BE2C (cell line): Measurements from ENCODE around the gene MT1E.

Experiments
- DNase-seq: peaks from one replicate; pipeline ENCODE4 v3.0.0-alpha.2; 2020
- H3K27me3 ChIP-seq: fragments of 250-450 bp; sonication (Bioruptor Pico); 2 replicates; pipeline ENCODE4 v1.5.1; 2020; ENCODE audit warnings: mild to moderate bottlenecking
- H3K36me3 ChIP-seq: fragments of 250-450 bp; sonication (Bioruptor Pico); 2 replicates; pipeline ENCODE4 v1.5.1; 2020; ENCODE audit warnings: mild to moderate bottlenecking
- H3K4me1 ChIP-seq: fragments of 250-450 bp; sonication (Bioruptor Pico); 2 replicates; pipeline ENCODE4 v1.5.1; 2020
- H3K4me3 ChIP-seq: 2 replicates; pipeline ENCODE4 v1.5.1; 2011; ENCODE audit warnings: low read depth, low read length
- H3K9me3 ChIP-seq: fragments of 250-450 bp; sonication (Bioruptor Pico); 2 replicates; pipeline ENCODE4 v1.5.1; 2020
- TF ChIP-seq, protein P1 (sequence below): IDR thresholded peaks from 2 replicates; pipeline ENCODE4 v1.5.1; 2012; ENCODE audit warnings: mild to moderate bottlenecking, low read depth, low read length

MT1E gene

GRCh38 chr16:56608876-56609462 is 16.6 kb upstream of the MT1E start:
- H3K4me1 ChIP-seq, result peaks cover 3% of the 10 kb centered on the region; the same call in 1 of the 2 replicates
- H3K27me3 ChIP-seq, result no peaks in the 10 kb centered on the region
- peak overlapping the region; percentile 63 for H3K4me3 ChIP-seq
- no peaks in the 10 kb centered on the region for H3K36me3 ChIP-seq
- no peak for DNase-seq
- H3K9me3 ChIP-seq, result no peaks in the 10 kb centered on the region
- TF ChIP-seq, protein P1, sequence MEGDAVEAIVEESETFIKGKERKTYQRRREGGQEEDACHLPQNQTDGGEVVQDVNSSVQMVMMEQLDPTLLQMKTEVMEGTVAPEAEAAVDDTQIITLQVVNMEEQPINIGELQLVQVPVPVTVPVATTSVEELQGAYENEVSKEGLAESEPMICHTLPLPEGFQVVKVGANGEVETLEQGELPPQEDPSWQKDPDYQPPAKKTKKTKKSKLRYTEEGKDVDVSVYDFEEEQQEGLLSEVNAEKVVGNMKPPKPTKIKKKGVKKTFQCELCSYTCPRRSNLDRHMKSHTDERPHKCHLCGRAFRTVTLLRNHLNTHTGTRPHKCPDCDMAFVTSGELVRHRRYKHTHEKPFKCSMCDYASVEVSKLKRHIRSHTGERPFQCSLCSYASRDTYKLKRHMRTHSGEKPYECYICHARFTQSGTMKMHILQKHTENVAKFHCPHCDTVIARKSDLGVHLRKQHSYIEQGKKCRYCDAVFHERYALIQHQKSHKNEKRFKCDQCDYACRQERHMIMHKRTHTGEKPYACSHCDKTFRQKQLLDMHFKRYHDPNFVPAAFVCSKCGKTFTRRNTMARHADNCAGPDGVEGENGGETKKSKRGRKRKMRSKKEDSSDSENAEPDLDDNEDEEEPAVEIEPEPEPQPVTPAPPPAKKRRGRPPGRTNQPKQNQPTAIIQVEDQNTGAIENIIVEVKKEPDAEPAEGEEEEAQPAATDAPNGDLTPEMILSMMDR, result no peak

DNA sequence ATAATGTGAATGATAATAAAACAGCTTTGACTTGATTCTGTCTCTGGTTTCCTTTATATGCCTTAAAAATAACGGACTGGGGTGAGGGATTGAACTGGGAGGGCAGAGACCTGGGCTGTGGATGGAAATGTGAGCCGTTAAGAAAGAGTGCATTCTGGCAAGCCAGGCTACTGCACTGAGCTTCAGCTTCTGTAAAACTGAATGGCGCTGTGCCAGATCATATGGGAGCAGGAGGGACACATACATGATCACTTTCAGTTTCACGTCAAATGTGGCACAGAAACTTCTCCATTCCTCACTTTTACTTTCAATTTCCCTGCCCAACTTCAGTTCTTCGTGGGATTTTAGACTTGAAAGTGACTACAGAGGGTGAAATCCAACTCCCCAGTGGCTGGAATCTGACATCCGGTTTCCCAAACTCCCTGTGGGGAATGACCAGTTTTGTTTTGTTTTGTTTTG is 16.1 kb upstream of the MT1E start:
- Histone ChIP-seq H3K4me3 (peak overlapping the region; percentile 63), H3K27me3 (no peaks in the 10 kb centered on the region), H3K36me3 (no peaks in the 10 kb centered on the region), H3K9me3 (no peaks in the 10 kb centered on the region), H3K4me1 (peaks cover 3% of the 10 kb centered on the region; the same call in 1 of the 2 replicates)
- peak; percentile 64 for DNase-seq
- TF ChIP-seq, protein P1, result no peak

DNA sequence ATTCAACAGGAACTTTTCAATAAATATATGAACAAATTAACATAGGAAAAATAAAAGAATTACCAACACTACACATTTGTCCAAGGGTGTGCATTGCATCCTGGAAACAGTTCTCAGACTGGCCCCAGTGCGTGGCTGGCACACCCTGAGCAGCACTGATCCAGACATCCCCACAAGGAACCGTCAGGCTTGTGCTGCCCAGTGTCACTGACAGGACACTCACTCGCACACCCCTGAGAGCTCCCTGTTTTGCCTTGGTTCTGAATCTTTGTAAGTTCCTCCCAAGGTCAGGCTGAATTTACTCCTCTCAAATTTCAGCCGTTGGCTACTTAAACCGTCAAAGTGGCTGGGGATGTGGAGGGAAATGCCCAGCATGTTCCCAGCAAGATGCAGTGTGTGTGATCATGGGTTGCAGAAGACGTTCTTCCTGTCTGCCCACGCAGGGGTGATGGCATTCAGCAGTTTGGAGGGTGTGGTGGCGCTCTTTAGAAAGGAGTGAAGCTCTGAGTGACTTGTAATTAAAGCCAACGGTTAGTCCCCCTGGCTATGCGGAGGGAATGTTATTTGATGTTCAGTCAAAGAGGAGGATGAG is 15.5 kb upstream of the MT1E start:
- TF ChIP-seq, protein P1, result no peak
- no peaks in the 10 kb centered on the region for H3K36me3 ChIP-seq
- no peak for DNase-seq
- H3K4me1 ChIP-seq, result peaks cover 3% of the 10 kb centered on the region; the same call in 1 of the 2 replicates
- H3K9me3 ChIP-seq, result no peaks in the 10 kb centered on the region
- H3K4me3 ChIP-seq, result no peak overlapping the region; the same call in 1 of the 2 replicates
- no peaks in the 10 kb centered on the region for H3K27me3 ChIP-seq

DNA sequence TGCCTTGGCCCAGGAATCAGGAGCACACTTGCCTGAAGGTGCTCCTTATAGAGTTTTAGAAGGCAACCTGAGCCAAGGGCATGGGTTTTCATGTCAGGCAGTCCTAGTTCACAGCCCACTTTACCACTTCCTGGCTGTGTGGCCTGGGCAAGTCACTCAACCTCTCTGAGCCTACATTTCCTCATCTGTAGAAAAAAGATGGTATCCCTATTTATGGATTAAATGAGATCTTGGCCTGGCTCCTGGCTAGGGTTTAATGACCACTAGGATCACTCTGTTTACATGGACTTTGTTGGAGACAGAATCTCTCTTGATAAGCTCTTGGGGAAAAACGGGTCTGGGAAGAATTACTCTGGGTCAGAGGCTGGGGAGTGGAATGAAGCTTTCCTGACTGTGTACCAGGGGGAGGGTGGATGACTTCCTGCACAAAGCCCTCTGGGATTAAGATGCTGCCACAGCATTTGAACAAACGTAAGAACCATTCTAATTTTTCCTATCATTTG is 14.9 kb upstream of the MT1E start:
- Histone ChIP-seq H3K4me3 (no peak overlapping the region), H3K27me3 (no peaks in the 10 kb centered on the region), H3K9me3 (no peaks in the 10 kb centered on the region), H3K4me1 (peaks cover 3% of the 10 kb centered on the region; the same call in 1 of the 2 replicates), H3K36me3 (no peaks in the 10 kb centered on the region)
- DNase-seq, result no peak
- TF ChIP-seq, protein P1, result no peak

DNA sequence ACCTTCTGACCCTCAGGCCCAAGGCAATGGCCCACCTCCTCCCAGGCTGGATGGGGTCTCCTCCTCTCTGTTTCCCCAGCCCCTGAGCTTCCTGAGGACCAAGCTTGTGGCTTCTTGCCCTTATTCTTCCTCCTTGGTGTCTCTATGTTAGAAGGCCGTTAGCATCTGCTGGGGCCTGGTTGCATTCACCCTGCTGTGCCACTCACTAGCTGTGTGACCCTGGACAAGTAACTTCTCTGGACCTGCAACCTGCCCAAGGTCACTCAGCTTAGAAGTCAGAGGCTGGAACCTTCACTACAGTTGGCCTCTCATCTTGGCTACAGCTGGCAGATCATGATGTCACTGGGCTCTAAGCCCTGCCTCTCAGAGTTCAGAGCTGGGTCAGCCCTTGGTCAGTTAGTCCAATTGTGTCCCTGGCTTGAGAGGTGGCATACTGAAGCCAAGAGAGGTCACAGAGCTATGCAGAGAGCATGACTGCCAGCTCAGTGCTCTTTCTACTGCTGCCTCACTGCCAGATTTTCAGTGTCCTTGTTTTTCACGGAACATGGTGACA is 14.2 kb upstream of the MT1E start:
- no peaks in the 10 kb centered on the region for H3K36me3 ChIP-seq
- H3K4me3 ChIP-seq, result no peak overlapping the region
- no peak for DNase-seq
- no peaks in the 10 kb centered on the region for H3K27me3 ChIP-seq
- TF ChIP-seq, protein P1, result no peak
- peaks cover 3% of the 10 kb centered on the region; the same call in 1 of the 2 replicates for H3K4me1 ChIP-seq
- H3K9me3 ChIP-seq, result no peaks in the 10 kb centered on the region

GRCh38 chr16:56613706-56614105 is 11.9 kb upstream of the MT1E start:
- H3K9me3 ChIP-seq, result no peaks in the 10 kb centered on the region
- TF ChIP-seq, protein P1, result no peak
- H3K36me3 ChIP-seq, result no peaks in the 10 kb centered on the region
- DNase-seq, result no peak
- no peaks in the 10 kb centered on the region for H3K4me1 ChIP-seq
- H3K4me3 ChIP-seq, result no peak overlapping the region
- no peaks in the 10 kb centered on the region for H3K27me3 ChIP-seq
